Fibroblast of lung (primary cell): ENCODE data around the gene NELFB. TPM values are rescaled to one million over a fixed set of nuclear protein-coding genes. Genes with fewer than 3 reads are reported as not detected.

Source experiments
- DNase-seq, 2 donors: peaks; one replicate each; pipeline versions ENCODE4 v3.0.0 to v3.0.0-alpha.2; 2010; ENCODE audit warnings: low read depth in 2 of 2
- H2AFZ ChIP-seq: 2 replicates; pipeline ENCODE4 v1.5.1; 2012; ENCODE audit warnings: low read length, control low read depth, inconsistent platforms
- H3K27ac ChIP-seq: 2 replicates; pipeline ENCODE4 v1.5.1; 2011; ENCODE audit warnings: low read length, control low read depth; ENCODE audit not compliant: insufficient read depth
- H3K27me3 ChIP-seq: 2 replicates; pipeline ENCODE4 v1.5.1; 2011; ENCODE audit warnings: mild to moderate bottlenecking, low read length; ENCODE audit not compliant: control insufficient read depth, insufficient read depth
- H3K36me3 ChIP-seq: 2 replicates; pipeline ENCODE4 v1.5.1; 2011; ENCODE audit warnings: low read length; ENCODE audit not compliant: control insufficient read depth, insufficient read depth
- H3K4me1 ChIP-seq: 2 replicates; pipeline ENCODE4 v1.5.1; 2011; ENCODE audit warnings: low read length; ENCODE audit not compliant: control insufficient read depth, insufficient read depth; ENCODE audit errors: extremely low read depth
- H3K4me2 ChIP-seq: 2 replicates; pipeline ENCODE4 v1.5.1; 2011; ENCODE audit warnings: low read length, control low read depth; ENCODE audit not compliant: insufficient read depth; ENCODE audit errors: extremely low read depth
- H3K4me3 ChIP-seq, 4 experiments: fragments of 200-600 bp in 1 of 4; sonication (generic) in 1 of 4; replicated peaks in 1 of 4; 2 replicates each; pipeline ENCODE4 v1.5.1; 2011 to 2016; ENCODE audit warnings: low read length in 4 of 4, low read depth in 3 of 4, mild to moderate bottlenecking in 3 of 4, control low read depth in 2 of 4, inconsistent platforms in 1 of 4, mixed read lengths in 1 of 4; ENCODE audit not compliant: insufficient read depth in 1 of 4; ENCODE audit errors: control extremely low read depth in 1 of 4
- H3K79me2 ChIP-seq: 2 replicates; pipeline ENCODE4 v1.5.1; 2012; ENCODE audit warnings: mild to moderate bottlenecking, low read length, inconsistent platforms; ENCODE audit not compliant: control insufficient read depth, insufficient read depth
- H3K9ac ChIP-seq: 2 replicates; pipeline ENCODE4 v1.5.1; 2011; ENCODE audit warnings: mild to moderate bottlenecking, low read length, control low read depth; ENCODE audit not compliant: insufficient read depth
- H3K9me3 ChIP-seq: 2 replicates; pipeline ENCODE4 v1.5.1; 2012; ENCODE audit warnings: low read depth, low read length; ENCODE audit not compliant: control insufficient read depth, insufficient read depth
- H4K20me1 ChIP-seq: 2 replicates; pipeline ENCODE4 v1.5.1; 2011; ENCODE audit warnings: low read length; ENCODE audit not compliant: control insufficient read depth, insufficient read depth; ENCODE audit errors: extremely low read depth
- CTCF ChIP-seq, 2 donors: IDR thresholded peaks in 1 of 2; conservative IDR thresholded peaks in 1 of 2; 1 replicate in 1 of 2; 2 replicates in 1 of 2; pipeline ENCODE4 v1.5.1; 2011 to 2012; ENCODE audit warnings: low read length in 2 of 2, control low read depth in 1 of 2, inconsistent platforms in 1 of 2, low read depth in 1 of 2, mild to moderate bottlenecking in 1 of 2
- EZH2 ChIP-seq: IDR thresholded peaks from 2 replicates; pipeline ENCODE4 v1.5.1; 2012; ENCODE audit warnings: low read length, control low read depth, mild to moderate bottlenecking; ENCODE audit errors: missing control alignments
- polyA plus RNA-seq, 2 donors: library from polyadenylated mRNA; depleted of rRNA in 1 of 2; stranded (reverse) in 1 of 2; unstranded in 1 of 2; fragments of >200 nt; gene quantifications; 2 replicates each; pipeline ENCODE4 v1.2.1, GENCODE V29; 2011 to 2012; ENCODE audit warnings: missing spikeins in 1 of 2
- total RNA-seq: library from RNA; depleted of rRNA; stranded (reverse); fragments of >200 nt; gene quantifications from 2 replicates; pipeline ENCODE4 v1.2.1, GENCODE V29; 2014

The NELFB gene
- total and polyA plus RNA-seq, 2 donors (not counting 1 experiment from before 2014, with no cell fraction given), result 23.5 to 50.0 TPM

GRCh38 chr9:137302449-137303150, 47.5 kb downstream of the NELFB start:
- Histone ChIP-seq H4K20me1 (no peaks in the 10 kb centered on the region), H3K36me3 (no peaks in the 10 kb centered on the region), H3K9ac (no peak overlapping the region), H3K4me1 (peaks cover 12% of the 10 kb centered on the region), H3K79me2 (no peaks in the 10 kb centered on the region), H3K4me3 (peak overlapping the region in 2 of 4 experiments; percentile 14 to 32), H3K4me2 (no peak overlapping the region), H2AFZ (no peak overlapping the region), H3K27me3 (peaks cover 24% of the 10 kb centered on the region), H3K9me3 (no peaks in the 10 kb centered on the region), H3K27ac (no peak overlapping the region)
- no peak for DNase-seq
- TF ChIP-seq EZH2, result no peak
- peak; percentile 34 to 43 for TF ChIP-seq CTCF (conservative IDR thresholded peaks at IDR 0.05 in 1 of 2, IDR thresholded peaks at IDR 0.05 in 1 of 2; ENCODE audit: low read depth in 1 of 2, low read length in 2 of 2)

- Histone ChIP-seq H3K4me2 (no peak overlapping the region), H3K36me3 (no peaks in the 10 kb centered on the region), H3K27me3 (peaks cover 20% of the 10 kb centered on the region), H3K9me3 (no peaks in the 10 kb centered on the region), H4K20me1 (no peaks in the 10 kb centered on the region), H3K4me3 (no peak overlapping the region), H2AFZ (no peak overlapping the region), H3K79me2 (no peaks in the 10 kb centered on the region), H3K4me1 (peaks cover 10% of the 10 kb centered on the region), H3K9ac (no peak overlapping the region), H3K27ac (no peak overlapping the region)
- no peak for TF ChIP-seq EZH2
- no peak for TF ChIP-seq CTCF (conservative IDR thresholded peaks at IDR 0.05 in 1 of 2, IDR thresholded peaks at IDR 0.05 in 1 of 2; ENCODE audit: low read depth in 1 of 2, low read length in 2 of 2)
- DNase-seq, result no peak
Observed at GRCh38 chr9:137303151-137303892, 48.2 kb downstream of the NELFB start.

GRCh38 chr9:137303893-137304382, 48.8 kb downstream of the NELFB start:
- H3K27me3 ChIP-seq, result peaks cover 14% of the 10 kb centered on the region
- no peak overlapping the region for H3K4me3 ChIP-seq
- no peaks in the 10 kb centered on the region for H4K20me1 ChIP-seq
- H3K27ac ChIP-seq, result no peak overlapping the region
- no peak overlapping the region for H3K4me2 ChIP-seq
- H3K79me2 ChIP-seq, result no peaks in the 10 kb centered on the region
- H3K4me1 ChIP-seq, result peaks cover 7% of the 10 kb centered on the region
- DNase-seq, result no peak
- no peaks in the 10 kb centered on the region for H3K36me3 ChIP-seq
- TF ChIP-seq CTCF (conservative IDR thresholded peaks at IDR 0.05 in 1 of 2, IDR thresholded peaks at IDR 0.05 in 1 of 2; ENCODE audit: low read depth in 1 of 2, low read length in 2 of 2) (no peak), EZH2 (no peak)
- H3K9me3 ChIP-seq, result no peaks in the 10 kb centered on the region
- no peak overlapping the region for H3K9ac ChIP-seq
- H2AFZ ChIP-seq, result no peak overlapping the region
